ENCODE data around the gene LEPR.
A peak's percentile ranks its signal among the peaks of the same experiment; 100 is the strongest.
"Not testable (repeated sequence)": the region's sequence is repeated elsewhere in the genome, so short reads cannot be mapped to it uniquely, and the experiment has no call there.

Gene LEPR

DNA sequence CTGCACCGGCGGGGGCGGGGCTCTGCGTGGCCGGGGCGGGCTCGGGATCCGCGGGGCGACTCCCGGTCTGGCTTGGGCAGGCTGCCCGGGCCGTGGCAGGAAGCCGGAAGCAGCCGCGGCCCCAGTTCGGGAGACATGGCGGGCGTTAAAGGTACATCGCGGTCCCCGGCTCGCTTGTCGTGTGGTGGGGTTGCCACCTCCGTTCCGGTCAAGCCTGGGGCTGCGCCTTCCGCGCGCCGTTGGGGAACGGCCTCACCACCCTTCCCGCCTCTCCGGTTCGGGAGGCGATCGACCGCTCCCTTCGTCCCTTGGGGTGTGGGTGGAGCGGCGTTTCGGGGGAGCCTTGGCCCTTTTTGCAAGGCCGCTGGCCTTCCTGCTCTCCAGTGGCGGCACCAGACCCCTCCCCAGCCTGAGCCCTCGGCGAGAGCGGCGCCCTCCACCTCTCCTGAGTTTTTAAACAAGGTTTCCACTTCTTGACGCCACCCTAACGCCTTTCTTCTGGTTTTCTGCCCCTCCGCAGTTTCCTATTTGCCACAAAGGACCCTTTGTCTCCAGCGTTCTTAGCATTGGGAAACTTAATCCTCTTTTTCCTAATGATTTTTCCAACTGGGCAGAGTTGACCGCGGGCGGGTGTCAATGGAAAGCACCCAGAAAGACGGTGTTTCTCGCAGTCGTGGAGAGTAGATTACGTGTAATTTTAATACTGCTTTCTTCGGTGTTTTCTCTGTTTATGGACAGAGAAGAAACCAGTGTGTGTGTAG is at the start of gene LEPR, which contains the start of gene LEPROT:
Gene LEPR, plus strand, starts transcription at position 79 of the 761 bp plus-strand sequence. CDS start 144,898 bp downstream, outside the sequence.
Gene LEPROT, plus strand, starts transcription at position 79 of the 761 bp plus-strand sequence. Its CDS starts 57 bp downstream, at position 136.
- no peak for DNase-seq

GRCh38 chr1:65371544-65371943 is 48.9 kb upstream of the LEPR start:
- DNase-seq = no peak

GRCh38 chr1:65372557-65372956 is 47.9 kb upstream of the LEPR start:
- DNase-seq = no peak

GRCh38 chr1:65377496-65378246 is 42.8 kb upstream of the LEPR start:
- DNase-seq = no peak

DNA sequence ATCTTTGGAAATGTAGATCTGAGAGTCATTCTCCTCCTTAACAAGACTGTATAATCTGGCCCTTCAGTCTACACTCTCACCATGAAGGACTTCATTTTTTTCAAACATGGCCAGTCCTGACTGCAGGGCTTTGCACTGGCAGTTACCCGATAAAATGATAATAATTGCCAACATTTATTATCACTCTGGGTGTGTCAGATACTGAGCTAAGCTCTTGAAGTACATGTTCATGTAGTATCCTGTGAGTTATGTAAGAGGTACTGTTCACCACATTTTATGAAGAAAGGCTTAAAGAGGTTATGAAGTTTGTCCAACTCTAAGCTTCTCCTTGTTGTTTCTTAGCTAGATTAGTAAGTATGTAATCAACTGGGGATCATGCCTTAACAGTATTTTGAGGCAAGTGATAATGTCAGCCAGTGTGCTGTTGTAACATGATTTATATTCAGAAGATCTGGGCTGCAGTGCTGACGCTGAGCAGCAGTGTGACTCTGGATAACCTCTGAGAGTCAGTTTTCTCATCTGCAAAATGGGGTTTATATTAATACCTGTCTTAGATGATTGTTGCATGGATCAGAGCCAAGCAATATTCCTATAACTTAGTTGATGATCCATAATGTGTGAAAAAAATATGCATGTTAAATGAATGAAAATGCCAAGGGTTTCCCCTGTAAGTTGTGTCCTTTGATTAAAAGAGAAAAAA is 42.1 kb upstream of the LEPR start:
- DNase-seq = no peak

- not testable (repeated sequence) for DNase-seq
Measured at GRCh38 chr1:65384426-65384825, 36.0 kb upstream of the LEPR start.

DNA sequence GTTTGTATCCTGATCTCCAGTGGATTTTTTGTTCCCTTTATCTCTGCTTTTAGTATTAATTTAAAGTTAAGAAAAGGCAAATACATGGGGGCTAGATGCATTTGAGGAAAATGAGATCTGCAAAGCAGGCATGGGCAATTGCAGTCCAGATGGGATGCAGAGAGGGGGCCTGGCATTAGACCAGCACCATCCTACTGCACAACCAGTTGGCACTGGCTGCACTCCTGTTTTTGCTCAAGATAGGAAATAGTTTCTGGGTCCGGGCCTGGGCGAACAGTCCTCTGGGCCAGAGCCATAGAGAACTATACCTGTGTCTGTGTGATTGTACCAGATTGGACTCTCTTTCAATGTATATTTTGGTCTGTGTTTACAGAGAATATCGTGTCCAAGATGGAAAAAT is 34.0 kb upstream of the LEPR start:
- DNase-seq = no peak

- DNase-seq = no peak
Measured at GRCh38 chr1:65387821-65388220, 32.6 kb upstream of the LEPR start.

DNA sequence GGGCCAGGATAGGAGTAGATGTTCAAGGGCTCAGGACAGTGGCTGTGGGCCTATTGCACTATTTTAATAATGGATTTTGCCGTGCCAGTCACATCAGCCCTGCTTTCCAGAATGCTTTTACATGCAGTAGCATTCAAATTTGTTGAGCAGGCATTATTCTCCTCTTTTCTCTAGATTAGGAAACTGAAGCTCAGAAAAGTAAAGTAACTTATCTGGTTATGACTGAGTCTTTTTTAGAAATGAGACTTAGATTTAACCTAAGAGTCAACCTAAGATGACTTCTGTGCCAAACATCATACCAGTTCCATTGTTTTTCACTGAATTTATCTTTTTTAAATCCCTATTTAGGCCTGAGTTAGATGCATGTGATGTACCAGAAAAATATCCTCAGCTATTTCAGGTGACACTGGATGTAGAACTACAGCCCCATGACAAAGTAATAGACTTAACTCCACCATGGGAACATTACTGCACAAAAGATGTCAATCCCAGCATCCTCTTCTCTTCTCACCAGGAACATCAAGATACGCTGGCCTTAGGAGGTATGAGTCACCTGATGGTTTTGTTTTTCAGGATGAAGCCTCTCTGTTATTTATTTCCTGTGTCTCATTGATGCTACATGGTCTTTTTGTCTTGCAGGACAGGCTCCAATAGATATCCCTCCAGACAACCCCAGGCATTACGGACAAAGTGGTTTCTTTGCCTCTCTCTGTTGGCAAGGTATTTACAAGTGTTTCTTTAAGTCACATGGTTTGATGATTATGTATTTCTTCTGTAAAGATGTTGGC is 31.4 kb upstream of the LEPR start:
- DNase-seq = no peak

DNA sequence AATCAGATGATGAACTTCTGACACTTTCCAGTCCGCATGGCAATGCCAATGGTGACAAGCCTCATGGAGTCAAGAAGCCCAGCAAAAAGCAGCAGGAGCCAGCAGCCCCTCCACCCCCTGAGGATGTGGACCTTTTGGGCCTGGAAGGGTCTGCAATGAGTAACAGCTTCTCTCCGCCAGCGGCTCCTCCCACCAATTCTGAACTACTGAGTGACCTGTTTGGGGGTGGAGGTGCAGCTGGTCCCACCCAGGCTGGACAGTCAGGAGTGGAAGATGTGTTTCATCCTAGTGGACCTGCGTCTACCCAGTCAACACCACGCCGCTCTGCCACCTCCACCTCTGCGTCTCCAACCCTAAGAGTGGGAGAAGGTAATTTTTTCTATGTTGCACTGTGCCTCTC is 28.0 kb upstream of the LEPR start:
- DNase-seq = no peak

- peak; percentile 4 for DNase-seq
Measured at GRCh38 chr1:65393347-65393746, 27.1 kb upstream of the LEPR start.

- no peak for DNase-seq
Measured at GRCh38 chr1:65393928-65394327, 26.5 kb upstream of the LEPR start.

DNA sequence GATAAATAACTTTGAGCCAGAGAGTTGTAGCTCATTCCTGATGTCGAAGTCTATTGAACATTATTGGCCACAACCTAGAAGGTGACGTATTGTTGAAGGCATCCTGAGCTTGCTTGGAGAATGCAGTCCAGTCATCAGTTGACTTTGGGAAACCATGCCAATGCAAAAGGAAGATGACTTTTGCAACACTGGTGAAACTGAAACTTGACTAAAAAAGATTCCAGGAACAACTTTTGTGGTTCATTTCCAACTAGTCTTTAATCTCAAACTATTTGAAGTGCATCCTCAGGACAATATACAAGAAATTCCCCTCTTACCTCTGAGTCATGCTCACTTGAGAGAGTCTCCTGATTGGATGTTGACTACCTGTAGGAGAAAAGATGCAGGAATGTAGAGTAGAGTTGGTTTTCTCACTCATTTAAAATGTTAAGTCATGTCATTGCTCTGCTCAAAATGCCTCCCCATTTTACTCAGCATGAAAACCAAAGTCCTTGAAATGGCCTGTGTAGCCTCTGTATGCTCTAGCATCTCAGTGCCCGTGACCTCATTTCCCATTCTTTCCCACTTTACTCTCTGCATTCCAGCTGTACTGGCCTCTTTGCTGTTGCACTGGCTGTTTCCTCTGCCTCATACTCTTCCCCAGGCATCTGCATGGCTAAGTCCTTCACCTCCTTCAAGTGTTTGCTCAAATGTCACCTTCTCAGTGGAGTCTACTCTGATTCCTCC is 24.4 kb upstream of the LEPR start:
- no peak for DNase-seq

DNA sequence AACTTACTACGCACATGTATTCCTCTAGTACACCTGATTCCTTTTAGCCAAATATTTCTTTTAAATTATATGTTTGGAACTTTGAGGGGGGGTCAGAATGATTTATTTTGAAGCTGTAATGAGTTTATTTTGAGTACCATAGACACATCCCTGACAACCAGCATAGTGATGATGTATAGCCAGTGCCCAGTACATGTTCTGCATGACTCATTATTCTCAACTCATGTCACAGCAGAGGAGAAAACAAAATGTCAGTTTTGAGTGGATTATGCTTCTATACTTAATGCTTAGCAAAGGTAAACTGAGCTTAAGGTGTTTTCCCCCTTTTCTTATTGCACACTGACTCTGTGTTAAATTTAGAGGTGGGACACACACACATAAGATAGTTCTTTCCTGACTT is 22.4 kb upstream of the LEPR start:
- DNase-seq = no peak

DNA sequence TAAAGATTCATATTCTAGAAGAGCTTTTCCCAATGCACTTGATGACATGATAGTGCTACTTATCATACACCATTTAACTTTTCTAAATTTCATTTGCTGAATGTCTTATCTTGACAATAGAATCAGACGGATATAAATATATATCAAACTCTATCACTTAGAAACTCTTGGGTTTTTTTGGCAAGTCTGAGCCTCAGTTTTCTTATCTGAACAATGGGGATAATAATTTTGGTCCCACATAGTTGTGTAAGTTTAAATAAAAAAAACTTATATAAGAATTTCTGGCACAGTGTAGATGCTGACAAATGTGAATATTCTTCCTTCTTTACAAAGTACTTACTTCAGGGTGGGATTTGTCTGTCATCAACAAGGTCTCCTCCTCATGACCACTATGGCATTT is 21.5 kb upstream of the LEPR start:
- no peak for DNase-seq

GRCh38 chr1:65401612-65402011 is 18.9 kb upstream of the LEPR start:
- no peak for DNase-seq

DNA sequence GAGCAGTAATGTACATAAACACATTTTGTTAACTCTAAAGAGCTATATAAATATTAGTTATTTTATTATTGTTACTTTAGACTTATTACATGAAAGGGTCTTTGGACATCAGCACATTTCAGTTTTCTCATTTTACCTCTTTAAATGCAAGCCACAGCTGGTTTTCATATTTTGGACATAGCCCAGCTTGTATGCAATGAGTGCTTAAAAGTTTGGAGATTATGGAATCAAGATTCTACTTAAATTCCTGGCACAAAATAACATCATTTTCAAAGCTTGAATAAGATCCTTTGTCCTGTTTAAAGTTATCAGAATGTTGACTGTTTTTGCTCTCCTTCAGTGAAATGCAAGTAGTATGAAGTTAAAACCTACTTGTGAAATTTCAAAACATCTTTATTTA is 15.5 kb upstream of the LEPR start:
- DNase-seq = no peak

DNA sequence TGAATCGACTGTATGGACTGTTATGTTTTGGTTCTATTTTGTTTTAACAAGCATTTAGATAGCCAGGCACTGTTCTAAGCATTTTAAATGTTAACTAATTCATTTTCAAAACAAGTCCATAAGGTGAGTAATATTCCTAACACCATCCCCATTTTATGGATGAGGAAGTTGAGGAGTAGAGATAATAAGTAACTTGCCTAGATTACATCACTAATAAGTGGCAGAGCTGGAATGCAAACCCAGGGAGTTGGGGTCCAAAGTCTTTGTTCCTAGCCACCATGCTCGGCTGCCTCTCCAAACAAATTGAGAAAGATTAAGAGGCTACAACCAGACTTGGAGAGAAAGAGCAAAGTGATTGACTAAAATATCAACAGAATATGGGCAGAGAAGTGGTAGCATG is 12.6 kb upstream of the LEPR start:
- DNase-seq = no peak

- no peak for DNase-seq
Measured at GRCh38 chr1:65409314-65409713, 11.2 kb upstream of the LEPR start.

GRCh38 chr1:65409816-65410326 is 10.6 kb upstream of the LEPR start:
- DNase-seq = no peak

DNA sequence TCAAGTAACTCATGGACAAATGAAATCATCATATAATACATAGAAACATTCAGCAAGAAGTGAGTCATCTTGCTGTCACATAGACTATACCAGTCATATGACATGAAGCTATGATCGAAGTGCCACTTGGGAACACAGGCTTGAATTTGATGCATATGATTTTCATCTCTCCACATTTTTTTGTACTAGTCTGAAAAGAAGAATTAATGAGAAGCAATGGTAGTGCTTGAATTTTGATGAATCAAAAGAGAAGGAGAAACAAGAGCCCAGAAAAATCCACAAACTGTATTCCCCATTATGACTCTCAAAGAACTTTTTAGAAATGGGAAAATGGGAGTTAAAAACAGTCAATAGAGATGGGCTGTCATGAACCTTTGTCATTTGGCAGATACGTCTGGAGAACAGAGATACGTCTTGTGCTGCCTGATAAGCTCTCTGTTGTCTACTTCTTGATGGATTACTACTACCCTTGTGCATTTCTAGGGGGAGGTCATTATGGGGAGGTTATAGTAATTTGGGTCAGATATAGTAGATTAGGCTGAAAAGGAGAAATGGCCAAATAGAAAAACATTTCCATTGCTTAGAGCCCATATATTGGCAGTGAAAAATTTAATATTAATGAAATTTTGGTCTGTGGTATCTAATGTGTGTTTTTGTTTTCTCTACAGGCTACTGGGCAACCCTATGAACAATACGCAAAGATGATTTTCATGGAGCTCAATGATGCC is 8.0 kb upstream of the LEPR start:
- DNase-seq = no peak
